Gastrocnemius medialis (tissue), 4 donors: Measurements from ENCODE around the gene BAIAP2L1. TPM values are rescaled to one million over a fixed set of nuclear protein-coding genes. Genes with fewer than 3 reads are reported as not detected.
"Not testable (repeated sequence)": the region's sequence is repeated elsewhere in the genome, so short reads cannot be mapped to it uniquely, and the experiment has no call there.

Experiments
- ATAC-seq, 2 donors: fragments of 150-250 bp; one replicate each; pipeline ENCODE4 v1.9.1; 2016
- DNase-seq, 2 donors: peaks; one replicate each; pipeline ENCODE4 v3.0.0-alpha.2; 2019
- H3K27ac ChIP-seq, 4 donors: fragments of 200-600 bp; sonication (generic); 1 replicate in 1 of 4; 2 replicates in 3 of 4; pipeline ENCODE4 v1.5.1; 2016 to 2018; ENCODE audit warnings: mild to moderate bottlenecking in 2 of 4, moderate library complexity in 1 of 4
- H3K27me3 ChIP-seq, 3 donors: fragments of 200-600 bp; sonication (generic) in 2 of 3; 1 replicate in 1 of 3; 2 replicates in 2 of 3; pipeline versions ENCODE4 v1.5.1 to v1.6.0; 2016 to 2019; ENCODE audit warnings: mild to moderate bottlenecking in 1 of 3, moderate library complexity in 1 of 3
- H3K36me3 ChIP-seq, 2 donors: fragments of 200-600 bp; sonication (generic) in 1 of 2; one replicate each; pipeline ENCODE4 v1.5.1; 2017 to 2018
- H3K4me1 ChIP-seq, 2 donors: fragments of 200-600 bp; sonication (generic) in 1 of 2; one replicate each; pipeline ENCODE4 v1.5.1; 2016 to 2017; ENCODE audit warnings: mild to moderate bottlenecking in 2 of 2
- H3K4me3 ChIP-seq, 4 donors: fragments of 200-600 bp; sonication (generic) in 3 of 4; 1 replicate in 1 of 4; 2 replicates in 3 of 4; pipeline ENCODE4 v1.5.1; 2016 to 2019; ENCODE audit warnings: mild to moderate bottlenecking in 2 of 4
- H3K9me3 ChIP-seq, 3 donors: fragments of 200-600 bp; sonication (generic) in 2 of 3; 1 replicate in 1 of 3; 2 replicates in 2 of 3; pipeline ENCODE4 v1.5.1; 2016 to 2019
- POLR2A ChIP-seq, 2 donors: fragments of 450-650 bp; IDR thresholded peaks; one replicate each; pipeline ENCODE4 v1.6.1; 2017; ENCODE audit warnings: antibody characterized with exemption in 2 of 2, mild to moderate bottlenecking in 2 of 2, moderate library complexity in 2 of 2
- in situ Hi-C, 4 donors: fragments of 200-750 bp; cut with MboI; loops; one replicate each; pipeline versions ENCODE4 v1.15.0 to v1.8.0; 2017; ENCODE audit warnings: low sequenced_read_pairs in 4 of 4
- intact Hi-C: fragments of 100-400 bp; cut with DNase I; formaldehyde crosslinking; loops from one replicate; pipeline ENCODE4 v1.15.1; 2023; ENCODE audit warnings: low total_unique reads
- total RNA-seq, 4 donors: library from RNA; depleted of rRNA; stranded (reverse); fragments of >200 nt; gene quantifications; one replicate each; pipeline versions ENCODE4 v1.1.0 to v1.2.3, GENCODE V29; 2016
- TF ChIP-seq, protein P1 (sequence below), 5 experiments: fragments of 450-650 bp in 3 of 5; fragments of 200-600 bp in 2 of 5; sonication (generic) in 2 of 5; IDR thresholded peaks in 4 of 5; conservative IDR thresholded peaks in 1 of 5; 1 replicate in 4 of 5; 2 replicates in 1 of 5; pipeline ENCODE4 v1.5.1; 2016 to 2019; ENCODE audit warnings: antibody characterized with exemption in 5 of 5, mild to moderate bottlenecking in 3 of 5, moderate library complexity in 3 of 5

BAIAP2L1 gene, protein sequence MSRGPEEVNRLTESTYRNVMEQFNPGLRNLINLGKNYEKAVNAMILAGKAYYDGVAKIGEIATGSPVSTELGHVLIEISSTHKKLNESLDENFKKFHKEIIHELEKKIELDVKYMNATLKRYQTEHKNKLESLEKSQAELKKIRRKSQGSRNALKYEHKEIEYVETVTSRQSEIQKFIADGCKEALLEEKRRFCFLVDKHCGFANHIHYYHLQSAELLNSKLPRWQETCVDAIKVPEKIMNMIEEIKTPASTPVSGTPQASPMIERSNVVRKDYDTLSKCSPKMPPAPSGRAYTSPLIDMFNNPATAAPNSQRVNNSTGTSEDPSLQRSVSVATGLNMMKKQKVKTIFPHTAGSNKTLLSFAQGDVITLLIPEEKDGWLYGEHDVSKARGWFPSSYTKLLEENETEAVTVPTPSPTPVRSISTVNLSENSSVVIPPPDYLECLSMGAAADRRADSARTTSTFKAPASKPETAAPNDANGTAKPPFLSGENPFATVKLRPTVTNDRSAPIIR
- total RNA-seq, result 1 to 10 TPM in 2 of 4 donors, under 1 TPM in 2; 0.59 to 3.8 (median 1.2) TPM

DNA sequence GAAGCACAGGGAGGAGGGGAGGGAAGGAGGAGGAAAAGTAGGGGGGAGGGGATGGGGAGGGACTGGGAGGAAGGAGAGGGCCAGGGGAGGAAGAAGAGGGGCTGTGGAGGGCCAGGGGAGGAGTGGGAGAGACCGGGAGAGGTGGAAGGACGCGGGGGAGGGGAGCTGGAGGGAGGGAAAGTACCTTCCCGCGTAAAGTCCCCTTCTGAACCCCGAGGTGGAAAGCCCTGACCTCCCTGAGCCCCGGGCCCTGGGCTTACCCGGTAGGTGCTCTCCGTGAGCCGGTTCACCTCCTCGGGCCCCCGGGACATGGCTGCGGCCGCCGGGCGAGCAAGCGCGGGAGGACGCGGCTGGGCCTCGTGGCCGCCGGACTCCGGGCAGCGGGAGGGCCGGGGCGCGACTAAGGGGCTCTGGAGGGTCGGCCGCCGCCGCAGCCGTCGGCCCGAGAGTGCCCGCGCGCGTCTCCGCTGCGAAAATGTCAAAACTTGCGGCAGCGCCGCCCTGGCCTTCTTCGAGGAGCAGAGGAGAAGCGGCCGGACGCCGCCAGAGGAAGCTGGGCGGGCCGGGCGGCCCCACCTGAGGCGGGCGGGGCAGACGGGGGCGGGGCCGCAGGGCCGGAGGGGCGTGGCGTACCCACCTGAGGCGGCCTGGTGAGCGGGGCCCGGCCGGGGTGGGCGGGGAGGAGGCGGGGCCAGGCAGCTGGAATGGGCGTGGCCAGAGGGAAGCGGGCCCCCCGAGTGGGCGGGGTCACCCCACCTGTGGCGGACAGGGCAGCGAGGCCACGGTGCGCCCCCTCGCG is at the start of gene BAIAP2L1:
TSS of gene BAIAP2L1 (minus strand) at position 549 of the 799 bp plus-strand sequence. CDS start at position 311, 238 bp downstream.
- DNase-seq, result peak; percentile 24 to 66
- H3K9me3 ChIP-seq, result no peaks in the 10 kb centered on the region
- H3K36me3 ChIP-seq, result no peaks in the 10 kb centered on the region
- H3K27ac ChIP-seq, result peak within 1 kb of the TSS; percentile 30 to 74 (median 62)
- H3K27me3 ChIP-seq, result peaks cover 0 to 25% (median 20%) of the 10 kb centered on the region in 3 donors
- peaks cover 10 to 11% of the 10 kb centered on the region in 2 donors for H3K4me1 ChIP-seq
- intact Hi-C loops (loop anchor here (2.0 to 5.0 kb wide), 3 partner anchors 118 to 148 kb away; partner anchors contain the start of genes BRI3 and TECPR1), in situ Hi-C loops (loop anchor here in 1 of 4 donors (25.0 kb wide), 1 partner anchor 138 kb away; the partner anchor contains the start of gene TECPR1)
- peak within 1 kb of the TSS; percentile 36 to 74 (median 56) for H3K4me3 ChIP-seq
- ATAC-seq, result peak; percentile 63 to 84
- TF ChIP-seq, protein P1, sequence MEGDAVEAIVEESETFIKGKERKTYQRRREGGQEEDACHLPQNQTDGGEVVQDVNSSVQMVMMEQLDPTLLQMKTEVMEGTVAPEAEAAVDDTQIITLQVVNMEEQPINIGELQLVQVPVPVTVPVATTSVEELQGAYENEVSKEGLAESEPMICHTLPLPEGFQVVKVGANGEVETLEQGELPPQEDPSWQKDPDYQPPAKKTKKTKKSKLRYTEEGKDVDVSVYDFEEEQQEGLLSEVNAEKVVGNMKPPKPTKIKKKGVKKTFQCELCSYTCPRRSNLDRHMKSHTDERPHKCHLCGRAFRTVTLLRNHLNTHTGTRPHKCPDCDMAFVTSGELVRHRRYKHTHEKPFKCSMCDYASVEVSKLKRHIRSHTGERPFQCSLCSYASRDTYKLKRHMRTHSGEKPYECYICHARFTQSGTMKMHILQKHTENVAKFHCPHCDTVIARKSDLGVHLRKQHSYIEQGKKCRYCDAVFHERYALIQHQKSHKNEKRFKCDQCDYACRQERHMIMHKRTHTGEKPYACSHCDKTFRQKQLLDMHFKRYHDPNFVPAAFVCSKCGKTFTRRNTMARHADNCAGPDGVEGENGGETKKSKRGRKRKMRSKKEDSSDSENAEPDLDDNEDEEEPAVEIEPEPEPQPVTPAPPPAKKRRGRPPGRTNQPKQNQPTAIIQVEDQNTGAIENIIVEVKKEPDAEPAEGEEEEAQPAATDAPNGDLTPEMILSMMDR (IDR thresholded peaks at IDR 0.05 in 4 of 5, conservative IDR thresholded peaks at IDR 0.05 in 1 of 5), result no peak
- peak in 1 of 2 donors; percentile 24 for TF ChIP-seq POLR2A (IDR thresholded peaks at IDR 0.05)

DNA sequence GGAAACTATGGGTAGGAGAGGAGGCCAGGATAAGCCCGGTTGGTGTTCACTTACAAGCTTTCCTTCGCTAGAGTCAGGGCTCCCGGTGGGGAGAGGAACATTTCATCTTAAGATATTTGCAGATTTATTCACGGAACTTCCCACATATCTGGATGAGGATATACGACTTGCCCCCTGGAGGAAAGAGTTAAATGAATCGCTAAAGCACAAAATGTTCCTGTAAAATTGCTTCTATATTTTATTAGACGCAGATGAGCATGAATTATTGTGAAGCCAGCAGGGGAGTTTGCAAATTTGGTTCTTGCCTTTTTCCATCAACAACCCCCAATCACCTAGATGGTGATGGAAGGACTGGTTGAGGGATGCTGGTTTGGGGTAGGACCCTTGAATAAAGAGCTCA is 47.9 kb upstream of the BAIAP2L1 start:
- no peaks in the 10 kb centered on the region for H3K36me3 ChIP-seq
- no peak overlapping the region for H3K4me3 ChIP-seq
- intact Hi-C loops (no loop called here), in situ Hi-C loops (no loop called here)
- H3K4me1 ChIP-seq, result no peaks in the 10 kb centered on the region
- TF ChIP-seq, protein P1 (IDR thresholded peaks at IDR 0.05 in 4 of 5, conservative IDR thresholded peaks at IDR 0.05 in 1 of 5), result no peak
- TF ChIP-seq POLR2A (IDR thresholded peaks at IDR 0.05), result no peak
- ATAC-seq (no peak), DNase-seq (no peak)
- no peaks in the 10 kb centered on the region for H3K9me3 ChIP-seq
- no peak overlapping the region for H3K27ac ChIP-seq
- no peaks in the 10 kb centered on the region for H3K27me3 ChIP-seq

DNA sequence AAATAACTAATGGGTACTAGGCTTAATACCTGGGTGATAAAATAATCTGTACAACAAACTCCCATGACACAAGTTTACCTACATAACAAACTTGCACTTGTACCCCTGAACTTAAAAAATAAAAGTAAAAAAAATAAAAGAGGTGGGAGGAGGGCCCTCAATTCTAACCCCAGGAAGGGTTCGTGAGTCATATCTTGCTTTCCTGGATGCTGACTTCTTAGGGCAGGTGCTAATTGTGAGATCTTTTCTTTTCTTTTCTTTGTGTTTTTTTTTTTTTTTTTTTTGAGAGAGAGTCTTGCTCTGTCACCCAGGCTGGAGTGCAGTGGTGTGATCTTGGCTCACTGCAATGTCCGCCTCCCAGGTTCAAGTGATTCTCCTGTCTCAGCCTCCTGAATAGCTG is 40.1 kb upstream of the BAIAP2L1 start:
- H3K36me3 ChIP-seq, ATAC-seq, H3K27me3 ChIP-seq, DNase-seq, intact Hi-C loops, in situ Hi-C loops, H3K9me3 ChIP-seq, H3K4me3 ChIP-seq, H3K4me1 ChIP-seq, H3K27ac ChIP-seq: not testable (repeated sequence)

DNA sequence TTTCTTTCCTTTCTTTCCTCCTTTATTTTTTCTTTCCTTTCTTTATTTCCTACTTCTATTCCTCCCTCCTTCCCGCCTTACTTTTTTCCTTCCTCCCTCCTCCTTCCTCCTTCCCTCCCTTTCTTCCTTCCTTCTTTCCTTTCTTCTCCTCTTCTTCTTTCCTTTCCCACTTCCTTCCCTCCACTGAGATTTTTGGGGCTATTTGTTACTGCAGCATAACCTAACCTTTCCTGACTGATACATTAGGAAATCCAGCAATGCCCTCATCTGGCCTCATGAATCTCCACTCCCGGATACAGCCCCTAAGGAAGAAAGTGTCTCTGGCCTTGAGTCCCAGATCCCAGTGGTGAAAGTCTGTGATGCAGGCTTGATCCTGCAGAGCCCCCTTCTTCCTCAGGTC is 38.6 kb upstream of the BAIAP2L1 start:
- no peak overlapping the region for H3K27ac ChIP-seq
- H3K9me3 ChIP-seq, result no peaks in the 10 kb centered on the region
- in situ Hi-C loops, result loop anchor here in 1 of 4 donors (10.0 kb wide), 1 partner anchor 305 kb away; no protein-coding TSS in a partner anchor

More for the DNA sequence above, 38.6 kb upstream of the BAIAP2L1 start:
- ATAC-seq (no peak), DNase-seq (no peak)
- Histone ChIP-seq H3K27me3 (no peaks in the 10 kb centered on the region), H3K4me1 (no peaks in the 10 kb centered on the region), H3K36me3 (no peaks in the 10 kb centered on the region), H3K4me3 (no peak overlapping the region)
- TF ChIP-seq POLR2A (IDR thresholded peaks at IDR 0.05), result no peak
- TF ChIP-seq, protein P1 (IDR thresholded peaks at IDR 0.05 in 4 of 5, conservative IDR thresholded peaks at IDR 0.05 in 1 of 5), result no peak
- intact Hi-C loops, result no loop called here
